Measurements from ENCODE around the gene TMEM175.
"Not testable (repeated sequence)": the region's sequence is repeated elsewhere in the genome, so short reads cannot be mapped to it uniquely, and the experiment has no call there.

TMEM175 gene

DNA sequence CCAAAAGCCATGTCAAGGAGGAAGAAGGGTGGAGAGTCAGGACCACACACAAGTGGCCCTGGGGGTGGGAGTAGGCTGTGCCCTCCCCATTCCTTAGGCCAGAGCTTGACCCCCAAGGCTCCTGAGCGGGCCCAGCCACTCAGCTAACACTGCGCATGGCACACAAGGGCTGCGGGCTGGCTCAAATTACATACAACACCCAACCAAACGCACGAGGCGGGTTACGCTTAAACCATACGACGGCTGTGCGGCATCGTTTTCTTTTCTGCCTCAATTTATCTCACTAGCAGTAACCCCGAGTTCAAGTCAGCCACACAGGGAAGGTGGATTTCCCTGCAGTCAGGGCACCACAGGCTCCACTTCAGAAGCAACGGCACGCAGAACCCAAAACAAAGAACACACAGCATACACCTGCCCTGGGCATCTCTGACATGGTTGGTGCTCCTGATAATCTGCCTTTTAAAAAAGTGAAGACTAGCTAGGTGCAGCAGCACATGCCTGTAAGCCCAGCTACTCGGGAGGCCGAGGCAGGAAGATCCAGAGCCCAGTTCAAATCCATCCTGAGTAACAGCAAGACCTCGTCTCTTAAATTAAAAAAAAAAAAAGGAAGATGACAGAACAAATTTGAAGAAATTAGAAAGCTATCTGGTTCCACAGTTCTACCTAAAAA lies 3.0 kb upstream of the TMEM175 start:
- Histone ChIP-seq H3K79me2 (ENCODE audit: control insufficient read depth, insufficient read depth, low read length, unreplicated experiment) (peaks cover 72% of the 10 kb centered on the region), H3K4me3 (ENCODE audit: low read depth, low read length) (no peak overlapping the region), H3K36me3 (ENCODE audit: insufficient read depth, low read length) (no peaks in the 10 kb centered on the region), H3K4me1 (ENCODE audit: control insufficient read depth, insufficient read depth, low read length, unreplicated experiment) (peaks cover 23% of the 10 kb centered on the region), H2AFZ (ENCODE audit: low read length, unreplicated experiment) (no peak overlapping the region), H3K27me3 (ENCODE audit: insufficient read depth, low read length) (no peaks in the 10 kb centered on the region), H3K27ac (ENCODE audit: low read depth, low read length) (no peak overlapping the region)

DNA sequence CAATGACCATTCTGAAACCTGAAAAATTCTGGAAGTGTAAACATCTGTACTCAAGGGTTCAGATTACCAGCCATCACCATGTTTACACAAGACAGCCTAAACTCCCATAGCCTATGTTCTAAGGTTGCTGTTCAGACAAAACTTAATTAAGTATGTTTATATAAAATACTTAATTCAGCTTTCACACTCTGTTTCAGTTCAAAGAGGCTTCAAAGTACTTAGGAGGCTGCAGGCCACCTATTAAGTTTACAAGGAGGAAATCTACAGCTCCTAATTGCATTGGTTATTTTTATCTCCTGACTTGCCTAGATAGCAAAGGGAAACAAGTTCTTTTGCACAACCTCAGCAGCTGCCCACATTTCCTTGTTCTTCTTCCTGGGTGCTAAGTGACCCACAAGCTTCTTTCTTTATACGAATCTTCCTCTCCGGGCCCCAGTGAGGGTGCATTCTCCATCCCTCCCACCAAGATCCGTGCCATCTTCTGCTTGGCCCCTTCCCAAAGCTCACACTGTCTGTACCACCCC lies 2.2 kb upstream of the TMEM175 start:
- peaks cover 64% of the 10 kb centered on the region for H3K79me2 ChIP-seq (ENCODE audit: control insufficient read depth, insufficient read depth, low read length, unreplicated experiment)
- no peaks in the 10 kb centered on the region for H3K27me3 ChIP-seq (ENCODE audit: insufficient read depth, low read length)
- no peaks in the 10 kb centered on the region for H3K36me3 ChIP-seq (ENCODE audit: insufficient read depth, low read length)
- H2AFZ ChIP-seq (ENCODE audit: low read length, unreplicated experiment) = no peak overlapping the region
- H3K4me1 ChIP-seq (ENCODE audit: control insufficient read depth, insufficient read depth, low read length, unreplicated experiment) = peaks cover 14% of the 10 kb centered on the region
- peak overlapping the region; percentile 96 for H3K4me3 ChIP-seq (ENCODE audit: low read depth, low read length)
- H3K27ac ChIP-seq (ENCODE audit: low read depth, low read length) = peak overlapping the region; percentile 87; the same call in 1 of the 2 replicates

DNA sequence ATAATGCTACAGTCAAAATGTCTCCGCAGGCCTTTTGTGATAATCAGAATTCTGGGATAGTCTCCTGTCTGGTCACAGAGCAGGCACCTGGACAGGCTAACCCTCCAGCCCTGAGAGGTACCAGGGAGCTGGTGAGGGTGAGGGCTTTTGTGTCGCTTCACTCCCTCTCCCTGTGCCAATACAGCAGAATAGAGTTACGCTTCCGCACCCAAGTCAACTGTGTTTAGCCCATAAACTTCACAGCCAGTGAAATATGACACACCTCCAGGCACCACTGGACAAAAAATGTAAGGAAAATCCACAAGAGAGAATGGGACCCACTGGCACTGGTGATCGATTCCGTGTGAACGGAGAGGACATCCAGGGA lies 1.4 kb upstream of the TMEM175 start:
- no peak overlapping the region for H2AFZ ChIP-seq (ENCODE audit: low read length, unreplicated experiment)
- H3K27ac ChIP-seq (ENCODE audit: low read depth, low read length) = peak overlapping the region; percentile 87
- H3K36me3 ChIP-seq (ENCODE audit: insufficient read depth, low read length) = no peaks in the 10 kb centered on the region
- peaks cover 57% of the 10 kb centered on the region for H3K79me2 ChIP-seq (ENCODE audit: control insufficient read depth, insufficient read depth, low read length, unreplicated experiment)
- H3K4me1 ChIP-seq (ENCODE audit: control insufficient read depth, insufficient read depth, low read length, unreplicated experiment) = peaks cover 9% of the 10 kb centered on the region
- peak overlapping the region; percentile 96 for H3K4me3 ChIP-seq (ENCODE audit: low read depth, low read length)
- no peaks in the 10 kb centered on the region for H3K27me3 ChIP-seq (ENCODE audit: insufficient read depth, low read length)

DNA sequence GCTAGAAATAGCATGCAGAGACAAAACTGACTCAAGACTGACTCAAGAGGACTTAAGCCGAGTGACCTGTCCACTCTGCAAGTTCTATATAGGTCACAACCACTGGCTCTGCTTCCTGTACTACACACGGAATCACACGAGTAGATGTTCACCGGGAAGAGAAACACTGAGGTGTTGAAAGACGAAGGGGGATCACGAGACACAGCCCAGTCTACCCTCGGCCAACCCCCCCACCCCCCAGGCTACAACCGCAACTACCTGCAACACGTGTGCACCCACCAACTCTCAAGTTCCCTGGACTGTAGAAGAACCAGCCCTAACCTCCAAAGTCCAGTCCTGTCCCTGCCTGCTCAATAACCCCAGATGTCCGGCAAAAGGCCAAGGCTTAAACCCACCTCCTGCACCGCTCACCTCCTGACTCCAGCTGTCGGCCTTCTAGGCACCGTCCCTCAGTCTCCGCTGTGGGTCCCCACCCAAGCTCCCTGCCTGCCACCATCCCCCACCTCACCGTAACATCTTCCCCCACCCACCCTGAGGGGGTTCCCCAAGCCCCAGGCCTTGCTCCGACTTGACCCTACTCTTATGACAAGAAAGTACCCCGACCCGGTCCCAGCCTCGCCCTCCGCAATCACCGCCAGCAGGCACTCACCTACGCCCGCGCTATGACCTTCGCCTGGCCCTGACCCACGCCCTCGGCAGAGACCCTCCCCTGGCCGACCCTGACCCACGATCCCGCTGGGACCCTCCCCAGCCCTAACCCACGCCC lies 883 bp upstream of the TMEM175 start:
- Histone ChIP-seq H3K4me1 (ENCODE audit: control insufficient read depth, insufficient read depth, low read length, unreplicated experiment) (peaks cover 9% of the 10 kb centered on the region), H3K36me3 (ENCODE audit: insufficient read depth, low read length) (no peaks in the 10 kb centered on the region), H3K79me2 (ENCODE audit: control insufficient read depth, insufficient read depth, low read length, unreplicated experiment) (peaks cover 51% of the 10 kb centered on the region), H3K27ac (ENCODE audit: low read depth, low read length) (peak overlapping the region; percentile 87), H2AFZ (ENCODE audit: low read length, unreplicated experiment) (peak overlapping the region; percentile 50), H3K27me3 (ENCODE audit: insufficient read depth, low read length) (no peaks in the 10 kb centered on the region), H3K4me3 (ENCODE audit: low read depth, low read length) (peak overlapping the region; percentile 96)

DNA sequence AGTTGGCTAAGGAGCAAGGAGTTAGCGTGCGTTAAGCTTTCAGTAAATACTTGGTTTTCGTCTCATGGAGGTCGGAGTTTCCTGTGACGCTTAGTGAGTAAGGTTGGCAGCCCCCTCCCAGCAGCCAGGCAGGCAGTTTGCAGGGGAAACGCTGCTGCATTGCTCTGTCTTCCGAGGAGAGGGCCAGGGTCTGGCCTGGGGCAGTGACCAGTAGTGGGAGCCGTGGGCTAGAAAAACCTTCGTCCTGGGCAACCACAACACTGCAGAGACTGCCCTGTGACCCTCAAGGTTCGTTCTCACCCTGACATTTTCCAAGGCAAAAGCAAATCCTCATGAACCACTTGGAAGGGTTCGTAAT lies 432 bp downstream of the TMEM175 start:
- Histone ChIP-seq H3K36me3 (ENCODE audit: insufficient read depth, low read length) (no peaks in the 10 kb centered on the region), H2AFZ (ENCODE audit: low read length, unreplicated experiment) (peak overlapping the region; percentile 46), H3K27ac (ENCODE audit: low read depth, low read length) (peak overlapping the region; percentile 62; the same call in 1 of the 2 replicates), H3K4me3 (ENCODE audit: low read depth, low read length) (peak overlapping the region; percentile 96), H3K4me1 (ENCODE audit: control insufficient read depth, insufficient read depth, low read length, unreplicated experiment) (peaks cover 9% of the 10 kb centered on the region), H3K27me3 (ENCODE audit: insufficient read depth, low read length) (no peaks in the 10 kb centered on the region), H3K79me2 (ENCODE audit: control insufficient read depth, insufficient read depth, low read length, unreplicated experiment) (peaks cover 47% of the 10 kb centered on the region)

DNA sequence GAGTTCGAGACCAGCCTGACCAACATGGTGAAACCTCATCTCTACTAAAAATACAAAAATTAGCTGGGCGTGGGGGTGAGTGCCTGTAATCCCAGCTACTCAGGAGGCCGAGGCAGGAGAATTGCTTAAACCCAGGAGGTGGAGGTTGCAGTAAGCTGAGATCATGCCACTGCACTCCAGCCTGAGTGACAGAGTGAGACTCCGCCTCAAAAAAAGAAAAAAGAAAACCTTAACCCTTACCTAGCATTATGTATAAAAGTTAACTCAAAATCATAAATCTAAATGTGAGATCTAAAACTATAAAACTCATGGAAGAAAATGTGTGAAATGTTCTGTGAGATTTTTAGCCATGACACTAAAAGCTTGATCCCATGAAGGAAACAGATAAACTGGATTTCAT lies 7.2 kb downstream of the TMEM175 start:
- H3K79me2 ChIP-seq (ENCODE audit: control insufficient read depth, insufficient read depth, low read length, unreplicated experiment); H3K27me3 ChIP-seq (ENCODE audit: insufficient read depth, low read length); H2AFZ ChIP-seq (ENCODE audit: low read length, unreplicated experiment); H3K27ac ChIP-seq (ENCODE audit: low read depth, low read length); H3K36me3 ChIP-seq (ENCODE audit: insufficient read depth, low read length); H3K4me1 ChIP-seq (ENCODE audit: control insufficient read depth, insufficient read depth, low read length, unreplicated experiment); H3K4me3 ChIP-seq (ENCODE audit: low read depth, low read length): not testable (repeated sequence)

DNA sequence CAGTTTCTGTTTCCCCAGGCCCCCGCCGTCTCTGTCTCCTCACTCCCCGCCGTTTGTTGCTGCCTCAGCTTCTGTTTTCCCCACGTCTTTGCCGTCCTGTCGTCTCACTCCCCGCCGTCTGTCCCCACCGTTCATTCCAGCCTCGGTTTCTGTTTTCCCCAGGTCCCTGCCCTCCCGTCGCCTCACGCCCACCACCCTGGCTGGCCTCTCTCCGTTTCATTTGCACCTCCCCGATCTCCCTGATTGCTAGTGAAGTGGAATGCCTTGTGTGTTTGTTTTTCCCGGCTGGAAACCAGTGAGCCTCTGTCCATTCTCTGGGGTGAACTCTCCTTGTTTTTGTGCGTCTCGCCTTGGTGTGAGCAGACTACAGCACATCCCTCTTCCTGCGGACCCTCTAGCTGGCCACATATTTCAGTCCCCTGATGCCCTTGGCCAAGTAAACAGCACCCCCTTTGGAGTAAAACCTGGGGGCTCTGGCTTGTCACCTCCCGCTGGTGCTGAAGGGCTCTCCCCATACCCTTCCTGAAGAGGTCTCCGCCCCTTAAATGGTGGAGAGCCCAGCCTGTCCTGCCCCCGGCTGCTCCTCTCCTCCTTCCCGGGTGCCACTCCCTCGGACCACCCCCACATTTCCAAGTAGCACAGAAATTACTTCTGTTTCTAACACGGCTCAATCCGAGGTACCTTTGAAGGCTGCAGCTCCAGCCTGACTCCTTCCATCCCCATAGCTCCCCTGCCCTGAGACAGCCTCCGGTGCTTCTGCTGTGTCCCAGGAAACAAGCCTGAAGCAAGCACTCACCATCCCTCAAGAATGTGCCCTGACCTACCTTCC lies 13.2 kb downstream of the TMEM175 start:
- no peaks in the 10 kb centered on the region for H3K27me3 ChIP-seq (ENCODE audit: insufficient read depth, low read length)
- H2AFZ ChIP-seq (ENCODE audit: low read length, unreplicated experiment) = no peak overlapping the region
- H3K4me1 ChIP-seq (ENCODE audit: control insufficient read depth, insufficient read depth, low read length, unreplicated experiment) = no peaks in the 10 kb centered on the region
- no peaks in the 10 kb centered on the region for H3K36me3 ChIP-seq (ENCODE audit: insufficient read depth, low read length)
- no peak overlapping the region for H3K4me3 ChIP-seq (ENCODE audit: low read depth, low read length)
- no peak overlapping the region for H3K27ac ChIP-seq (ENCODE audit: low read depth, low read length)
- H3K79me2 ChIP-seq (ENCODE audit: control insufficient read depth, insufficient read depth, low read length, unreplicated experiment) = no peaks in the 10 kb centered on the region

DNA sequence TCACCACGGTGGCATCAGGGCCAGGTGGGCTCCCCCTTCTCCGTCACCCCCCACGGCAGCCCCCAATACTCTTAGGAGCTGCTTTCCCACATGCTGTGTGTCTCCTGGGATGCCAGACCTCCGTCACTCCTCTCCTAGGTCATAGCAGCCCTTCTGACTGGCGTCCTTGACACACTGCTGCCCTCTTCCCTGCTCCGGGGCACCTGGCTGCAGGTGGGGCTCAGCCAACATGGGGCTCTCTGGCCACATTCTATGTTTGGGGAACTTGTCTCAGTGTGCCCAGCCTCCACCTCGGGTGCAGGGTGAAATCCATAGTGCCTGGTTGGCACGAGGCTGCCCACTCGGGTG lies 13.8 kb downstream of the TMEM175 start:
- H3K79me2 ChIP-seq (ENCODE audit: control insufficient read depth, insufficient read depth, low read length, unreplicated experiment) = no peaks in the 10 kb centered on the region
- H3K4me1 ChIP-seq (ENCODE audit: control insufficient read depth, insufficient read depth, low read length, unreplicated experiment) = no peaks in the 10 kb centered on the region
- H3K27me3 ChIP-seq (ENCODE audit: insufficient read depth, low read length) = no peaks in the 10 kb centered on the region
- no peak overlapping the region for H3K4me3 ChIP-seq (ENCODE audit: low read depth, low read length)
- no peak overlapping the region for H3K27ac ChIP-seq (ENCODE audit: low read depth, low read length)
- no peak overlapping the region for H2AFZ ChIP-seq (ENCODE audit: low read length, unreplicated experiment)
- no peaks in the 10 kb centered on the region for H3K36me3 ChIP-seq (ENCODE audit: insufficient read depth, low read length)

DNA sequence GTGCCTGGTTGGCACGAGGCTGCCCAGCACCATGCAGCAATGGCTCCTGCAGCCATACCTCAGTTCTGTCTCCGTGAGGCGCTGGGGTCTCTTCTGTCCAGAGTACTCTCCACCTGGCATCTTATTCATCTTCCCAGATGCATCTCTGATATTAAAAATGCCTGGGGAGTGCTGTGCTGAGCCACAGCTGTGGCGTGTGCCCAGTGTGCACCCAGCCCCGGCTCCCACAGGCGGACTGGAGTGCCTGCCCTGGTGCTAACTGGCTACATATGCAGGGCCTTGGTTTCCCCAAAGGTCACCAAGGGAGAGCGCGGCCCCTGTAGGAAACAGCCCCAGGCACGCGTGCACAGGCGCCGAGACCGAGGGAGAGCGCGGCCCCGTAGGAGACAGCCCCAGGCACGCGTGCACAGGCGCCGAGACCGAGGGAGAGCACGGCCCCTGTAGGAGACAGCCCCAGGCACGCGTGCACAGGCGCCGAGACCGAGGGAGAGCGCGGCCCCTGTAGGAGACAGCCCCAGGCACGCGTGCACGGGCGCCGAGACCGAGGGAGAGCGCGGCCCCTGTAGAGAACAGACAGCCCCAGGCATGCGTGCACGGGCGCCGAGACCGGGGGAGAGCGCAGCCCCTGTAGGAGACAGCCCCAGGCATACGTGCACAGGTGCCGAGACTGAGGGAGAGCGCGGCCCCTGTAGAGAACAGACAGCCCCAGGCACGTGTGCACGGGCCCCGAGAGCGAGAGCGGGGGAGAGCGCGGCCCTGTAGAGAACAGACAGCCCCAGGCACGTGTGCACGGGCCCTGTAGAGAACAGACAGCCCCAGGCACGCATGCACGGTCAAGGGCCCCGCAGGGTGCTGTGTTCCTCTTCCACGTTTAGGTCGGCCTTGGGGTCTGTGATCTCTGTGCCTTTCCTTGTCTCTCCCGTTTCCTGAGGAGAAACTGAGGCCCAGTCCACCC lies 14.5 kb downstream of the TMEM175 start:
- H3K27me3 ChIP-seq (ENCODE audit: insufficient read depth, low read length) = no peaks in the 10 kb centered on the region
- no peaks in the 10 kb centered on the region for H3K79me2 ChIP-seq (ENCODE audit: control insufficient read depth, insufficient read depth, low read length, unreplicated experiment)
- no peaks in the 10 kb centered on the region for H3K4me1 ChIP-seq (ENCODE audit: control insufficient read depth, insufficient read depth, low read length, unreplicated experiment)
- H3K4me3 ChIP-seq (ENCODE audit: low read depth, low read length) = no peak overlapping the region
- no peak overlapping the region for H3K27ac ChIP-seq (ENCODE audit: low read depth, low read length)
- no peaks in the 10 kb centered on the region for H3K36me3 ChIP-seq (ENCODE audit: insufficient read depth, low read length)
- H2AFZ ChIP-seq (ENCODE audit: low read length, unreplicated experiment) = no peak overlapping the region

DNA sequence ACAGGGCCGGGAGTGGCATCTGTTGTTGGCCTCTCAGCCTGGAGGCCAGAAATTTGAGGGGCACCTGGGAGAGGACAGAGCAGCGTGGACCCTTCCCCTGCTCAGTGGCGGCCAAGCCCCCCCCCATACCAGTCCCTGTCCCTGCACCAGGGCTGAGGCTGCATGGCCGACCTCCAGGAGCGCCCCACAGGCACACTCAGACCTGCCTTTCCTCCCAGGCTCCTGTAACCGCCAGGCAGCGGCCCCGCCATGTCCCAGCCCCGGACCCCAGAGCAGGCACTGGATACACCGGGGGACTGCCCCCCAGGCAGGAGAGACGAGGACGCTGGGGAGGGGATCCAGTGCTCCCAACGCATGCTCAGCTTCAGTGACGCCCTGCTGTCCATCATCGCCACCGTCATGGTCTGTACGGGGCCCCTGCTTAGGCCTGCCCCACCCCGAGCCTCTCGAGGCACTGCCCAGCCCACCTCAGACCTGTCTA lies 15.3 kb downstream of the TMEM175 start:
- H3K79me2 ChIP-seq (ENCODE audit: control insufficient read depth, insufficient read depth, low read length, unreplicated experiment) = no peaks in the 10 kb centered on the region
- no peaks in the 10 kb centered on the region for H3K27me3 ChIP-seq (ENCODE audit: insufficient read depth, low read length)
- no peak overlapping the region for H3K27ac ChIP-seq (ENCODE audit: low read depth, low read length)
- no peak overlapping the region for H2AFZ ChIP-seq (ENCODE audit: low read length, unreplicated experiment)
- no peaks in the 10 kb centered on the region for H3K4me1 ChIP-seq (ENCODE audit: control insufficient read depth, insufficient read depth, low read length, unreplicated experiment)
- no peak overlapping the region for H3K4me3 ChIP-seq (ENCODE audit: low read depth, low read length)
- H3K36me3 ChIP-seq (ENCODE audit: insufficient read depth, low read length) = no peaks in the 10 kb centered on the region
